ENCODE measurements around the gene LTC4S. TPM values are rescaled to one million over a fixed set of nuclear protein-coding genes. Genes with fewer than 3 reads are reported as not detected.

The LTC4S gene
- total and polyA plus RNA-seq, 2 experiments from 2014 or later: 5.8 to 10.1 TPM

- no peak for TF ChIP-seq REST (IDR thresholded peaks at IDR 0.05; ENCODE audit: unreplicated experiment)
Observed at GRCh38 chr5:179791881-179792611, 1.7 kb upstream of the LTC4S start (continued).

- H3F3A ChIP-seq (replicated peaks; ENCODE audit: low read depth): peaks cover 10% of the 10 kb centered on the region
- Mint-ChIP-seq H3K27me3 (ENCODE audit: insufficient read depth, low read depth, poor library complexity) (peaks cover 12% of the 10 kb centered on the region), H3K4me3 (no peak overlapping the region), H3K27ac (no peak overlapping the region), H3K36me3 (ENCODE audit: low read depth) (peaks cover 15% of the 10 kb centered on the region), H3K4me1 (peaks cover 13% of the 10 kb centered on the region; the same call in 2 of the 3 replicates), H3K9me3 (peaks cover 6% of the 10 kb centered on the region; the same call in 2 of the 3 replicates)
- peaks cover 11% of the 10 kb centered on the region; the same call in 1 of the 2 replicates for H3K4me1 ChIP-seq (ENCODE audit: insufficient read depth)
- ATAC-seq: no peak
- no peak for DNase-seq (ENCODE audit: low spot score)
- TF ChIP-seq NANOG (IDR thresholded peaks at IDR 0.05; ENCODE audit: borderline replicate concordance): no peak
- no peak for TF ChIP-seq CREB1 (CRISPR knock-in tag; IDR thresholded peaks at IDR 0.05; ENCODE audit: low read depth)
- TF ChIP-seq ZNF462 (CRISPR knock-in tag; IDR thresholded peaks at IDR 0.05): no peak
- no peak for TF ChIP-seq ETS1 (IDR thresholded peaks at IDR 0.05)
- TF ChIP-seq STAT1 (IDR thresholded peaks at IDR 0.05; ENCODE audit: unreplicated experiment): no peak
- H3K4me2 ChIP-seq: no peak overlapping the region
- H3K36me3 ChIP-seq (ENCODE audit: insufficient read depth): no peaks in the 10 kb centered on the region; the same call in 1 of the 2 replicates
- no peaks in the 10 kb centered on the region for H3K9me2 ChIP-seq (ENCODE audit: insufficient read depth)
- no peak overlapping the region for H3K27ac ChIP-seq (ENCODE audit: low read depth)
- no peaks in the 10 kb centered on the region for H3K79me2 ChIP-seq (replicated peaks; ENCODE audit: insufficient read depth)
- no peaks in the 10 kb centered on the region for H3K27me3 ChIP-seq (ENCODE audit: insufficient read depth)
- no peak overlapping the region for H3K4me3 ChIP-seq
- no peaks in the 10 kb centered on the region for H4K20me1 ChIP-seq (replicated peaks; ENCODE audit: insufficient read depth)
- no peak overlapping the region for H2AFZ ChIP-seq
Observed at GRCh38 chr5:179792612-179793467, 946 bp upstream of the LTC4S start.
